Tibial nerve (tissue), 4 donors: Measurements from ENCODE around the gene SLC51A. TPM values are rescaled to one million over a fixed set of nuclear protein-coding genes. Genes with fewer than 3 reads are reported as not detected.

ENCODE experiments used
- DNase-seq, 2 donors: peaks; one replicate each; pipeline ENCODE4 v3.0.0-alpha.2; 2019; ENCODE audit warnings: low spot score in 2 of 2
- H3K27ac ChIP-seq, 4 donors: fragments of 200-600 bp; sonication (generic) in 3 of 4; one replicate each; pipeline ENCODE4 v1.5.1; 2017 to 2019; ENCODE audit warnings: mild to moderate bottlenecking in 1 of 4
- H3K27me3 ChIP-seq, 2 donors: fragments of 200-600 bp; sonication (generic) in 1 of 2; one replicate each; pipeline versions ENCODE4 v1.5.1 to v1.6.0; 2017 to 2019
- H3K36me3 ChIP-seq, 3 donors: fragments of 200-600 bp; sonication (generic); one replicate each; pipeline ENCODE4 v1.5.1; 2018 to 2019
- H3K4me1 ChIP-seq, 4 donors: fragments of 200-600 bp; sonication (generic) in 3 of 4; one replicate each; pipeline ENCODE4 v1.5.1; 2017 to 2019
- H3K4me3 ChIP-seq, 4 donors: fragments of 200-600 bp; sonication (generic) in 3 of 4; one replicate each; pipeline ENCODE4 v1.5.1; 2017 to 2019; ENCODE audit warnings: mild to moderate bottlenecking in 1 of 4, moderate library complexity in 1 of 4
- H3K9me3 ChIP-seq, 4 donors: fragments of 200-600 bp; sonication (generic) in 3 of 4; one replicate each; pipeline ENCODE4 v1.5.1; 2017 to 2019
- CTCF ChIP-seq, 5 experiments: fragments of 200-600 bp in 3 of 5; fragments of 450-650 bp in 2 of 5; sonication (generic) in 3 of 5; IDR thresholded peaks; one replicate each; pipeline ENCODE4 v1.5.1; 2016 to 2019; ENCODE audit warnings: antibody characterized with exemption in 5 of 5, mild to moderate bottlenecking in 3 of 5, moderate library complexity in 2 of 5
- EP300 ChIP-seq, 2 donors: sonication (generic); formaldehyde crosslinking; IDR thresholded peaks; one replicate each; pipeline ENCODE4 v1.6.1; 2017; ENCODE audit warnings: antibody characterized with exemption in 2 of 2, mild to moderate bottlenecking in 1 of 2
- POLR2A ChIP-seq, 2 donors: fragments of 450-650 bp; IDR thresholded peaks; one replicate each; pipeline ENCODE4 v1.6.1; 2017; ENCODE audit warnings: antibody characterized with exemption in 2 of 2, mild to moderate bottlenecking in 2 of 2, moderate library complexity in 2 of 2
- WGBS, 2 donors: methylation state at CpG; one replicate each; pipeline ENCODE4 v1.1.5; 2018; 5-methylcytosine and 5-hydroxymethylcytosine counted together
- total RNA-seq, 4 donors: library from RNA; depleted of rRNA; stranded (reverse); fragments of >200 nt; gene quantifications; one replicate each; pipeline ENCODE4 v1.1.0, GENCODE V29; 2016

Gene SLC51A
- total RNA-seq, 4 donors from 2014 or later, result 0.30 to 0.66 TPM; not detected in 2

- no peak overlapping the region for H3K4me3 ChIP-seq
- H3K4me1 ChIP-seq, result peaks cover 0 to 22% (median 4%) of the 10 kb centered on the region in 4 donors
- peaks cover 0 to 40% (median 0%) of the 10 kb centered on the region in 3 donors for H3K36me3 ChIP-seq
- TF ChIP-seq POLR2A (IDR thresholded peaks at IDR 0.05) (no peak), CTCF (IDR thresholded peaks at IDR 0.05) (no peak), EP300 (IDR thresholded peaks at IDR 0.05) (no peak)
- no peak overlapping the region for H3K27ac ChIP-seq
- no peaks in the 10 kb centered on the region for H3K9me3 ChIP-seq
- WGBS, 2 donors, result 95 to 96% methylated on average over 13 to 14 of the region's 14 CpGs
- no peaks in the 10 kb centered on the region for H3K27me3 ChIP-seq
- no peak for DNase-seq
Observed at GRCh38 chr3:196272826-196273225, 56.5 kb downstream of the SLC51A start.

GRCh38 chr3:196273655-196274054, 57.3 kb downstream of the SLC51A start:
- no peak for DNase-seq
- H3K4me1 ChIP-seq, result peaks cover 0 to 20% (median 6%) of the 10 kb centered on the region in 4 donors
- TF ChIP-seq POLR2A (IDR thresholded peaks at IDR 0.05), result no peak
- TF ChIP-seq CTCF (IDR thresholded peaks at IDR 0.05), result no peak
- no peak for TF ChIP-seq EP300 (IDR thresholded peaks at IDR 0.05)
- H3K27me3 ChIP-seq, result no peaks in the 10 kb centered on the region
- H3K27ac ChIP-seq, result no peak overlapping the region
- H3K36me3 ChIP-seq, result peaks cover 0 to 32% (median 0%) of the 10 kb centered on the region in 3 donors
- H3K4me3 ChIP-seq, result no peak overlapping the region
- H3K9me3 ChIP-seq, result no peaks in the 10 kb centered on the region
- WGBS, 2 donors, result 95 to 100% methylated on average over 7 of the region's 12 CpGs

GRCh38 chr3:196274585-196274984, 58.3 kb downstream of the SLC51A start:
- peaks cover 0 to 24% (median 0%) of the 10 kb centered on the region in 3 donors for H3K36me3 ChIP-seq
- TF ChIP-seq POLR2A (IDR thresholded peaks at IDR 0.05) (no peak), CTCF (IDR thresholded peaks at IDR 0.05) (no peak), EP300 (IDR thresholded peaks at IDR 0.05) (no peak)
- H3K9me3 ChIP-seq, result no peaks in the 10 kb centered on the region
- H3K4me3 ChIP-seq, result no peak overlapping the region
- DNase-seq, result no peak
- H3K27ac ChIP-seq, result no peak overlapping the region
- H3K27me3 ChIP-seq, result no peaks in the 10 kb centered on the region
- H3K4me1 ChIP-seq, result peaks cover 0 to 23% (median 4%) of the 10 kb centered on the region in 4 donors
- WGBS, 2 donors, result 81 to 89% methylated on average over 5 of the region's 5 CpGs

- Histone ChIP-seq H3K36me3 (peaks cover 0 to 19% (median 0%) of the 10 kb centered on the region in 3 donors), H3K9me3 (no peaks in the 10 kb centered on the region), H3K4me3 (no peak overlapping the region), H3K27me3 (no peaks in the 10 kb centered on the region), H3K27ac (peak overlapping the region in 1 of 4 donors; percentile 32), H3K4me1 (peaks cover 0 to 25% (median 4%) of the 10 kb centered on the region in 4 donors)
- DNase-seq, result no peak
- TF ChIP-seq CTCF (IDR thresholded peaks at IDR 0.05) (no peak), POLR2A (IDR thresholded peaks at IDR 0.05) (no peak), EP300 (IDR thresholded peaks at IDR 0.05) (no peak)
- WGBS, 2 donors, result 88 to 91% methylated on average over 5 of the region's 5 CpGs
Observed at GRCh38 chr3:196275126-196275525, 58.8 kb downstream of the SLC51A start.

GRCh38 chr3:196280689-196281440, 64.5 kb downstream of the SLC51A start:
- peaks cover 0 to 59% (median 10%) of the 10 kb centered on the region in 4 donors for H3K4me1 ChIP-seq
- no peaks in the 10 kb centered on the region for H3K9me3 ChIP-seq
- WGBS, 2 donors, result 88 to 89% methylated on average over 7 of the region's 7 CpGs
- H3K27ac ChIP-seq, result no peak overlapping the region
- DNase-seq, result no peak
- H3K4me3 ChIP-seq, result no peak overlapping the region
- TF ChIP-seq EP300 (IDR thresholded peaks at IDR 0.05) (no peak), CTCF (IDR thresholded peaks at IDR 0.05) (no peak), POLR2A (IDR thresholded peaks at IDR 0.05) (no peak)
- no peaks in the 10 kb centered on the region for H3K36me3 ChIP-seq
- H3K27me3 ChIP-seq, result no peaks in the 10 kb centered on the region
